Upper lobe of left lung (tissue), 6 donors: ENCODE results near the gene WDR47. TPM values are rescaled to one million over a fixed set of nuclear protein-coding genes. Genes with fewer than 3 reads are reported as not detected.

ENCODE experiments used
- ATAC-seq, 2 donors: fragments of 200-7000 bp; cut with Tn5 transposase; one replicate each; pipeline ENCODE4 v1.9.1; 2022; ENCODE audit warnings: mild to moderate bottlenecking in 2 of 2, moderate library complexity in 2 of 2; ENCODE audit not compliant: low FRiP score in 2 of 2
- DNase-seq, 2 donors: peaks; one replicate each; pipeline ENCODE4 v3.0.0-alpha.2; 2019 to 2020
- H3K27ac ChIP-seq, 4 donors: fragments of 200-600 bp; sonication (generic); one replicate each; pipeline ENCODE4 v1.5.1; 2016 to 2019
- H3K27me3 ChIP-seq, 4 donors: fragments of 200-600 bp; sonication (generic); one replicate each; pipeline ENCODE4 v1.5.1; 2017 to 2019
- H3K36me3 ChIP-seq, 4 donors: fragments of 200-600 bp; sonication (generic); one replicate each; pipeline ENCODE4 v1.5.1; 2016 to 2019
- H3K4me1 ChIP-seq, 4 donors: fragments of 200-600 bp; sonication (generic); one replicate each; pipeline ENCODE4 v1.5.1; 2018 to 2019
- H3K4me3 ChIP-seq, 4 donors: fragments of 200-600 bp; sonication (generic); one replicate each; pipeline ENCODE4 v1.5.1; 2017 to 2019; ENCODE audit warnings: mild to moderate bottlenecking in 2 of 4, moderate library complexity in 1 of 4
- H3K9me3 ChIP-seq, 4 donors: fragments of 200-600 bp; sonication (generic); one replicate each; pipeline ENCODE4 v1.5.1; 2018 to 2019
- CTCF ChIP-seq, 6 experiments: fragments of 450-650 bp in 4 of 6; fragments of 200-600 bp in 2 of 6; sonication (generic) in 2 of 6; IDR thresholded peaks; one replicate each; pipeline ENCODE4 v1.5.1; 2016 to 2019; ENCODE audit warnings: antibody characterized with exemption in 6 of 6
- EP300 ChIP-seq, 4 donors: sonication (generic); formaldehyde crosslinking; IDR thresholded peaks; one replicate each; pipeline ENCODE4 v1.5.1; 2017; ENCODE audit warnings: antibody characterized with exemption in 4 of 4, control low read depth in 2 of 4
- POLR2A ChIP-seq, 4 donors: fragments of 450-650 bp; IDR thresholded peaks; one replicate each; pipeline ENCODE4 v1.5.1; 2016 to 2017; ENCODE audit warnings: antibody characterized with exemption in 4 of 4, mild to moderate bottlenecking in 2 of 4
- POLR2AphosphoS5 ChIP-seq, 2 donors: sonication (generic); formaldehyde crosslinking; IDR thresholded peaks; one replicate each; pipeline ENCODE4 v1.5.1; 2017; ENCODE audit warnings: antibody characterized with exemption in 2 of 2
- WGBS, 2 donors: methylation state at CpG; one replicate each; pipeline ENCODE4 v1.1.5; 2017 to 2018; 5-methylcytosine and 5-hydroxymethylcytosine counted together
- total RNA-seq, 6 donors: library from RNA; depleted of rRNA in 4 of 6; stranded (reverse); fragments of >200 nt in 4 of 6; gene quantifications; one replicate each; pipeline versions ENCODE4 v1.1.0 to v1.2.1, GENCODE V29; 2016 to 2021
- donor health status: DM: no; HTN: no; CAD: no; lungs with moderate emphysema.
- donor health status: DM: no; HTN: yes; CAD: no; lungs with severe emphysema.

Gene WDR47
- total RNA-seq, 6 donors from 2014 or later = 5.2 to 21.0 (median 13.9) TPM

DNA sequence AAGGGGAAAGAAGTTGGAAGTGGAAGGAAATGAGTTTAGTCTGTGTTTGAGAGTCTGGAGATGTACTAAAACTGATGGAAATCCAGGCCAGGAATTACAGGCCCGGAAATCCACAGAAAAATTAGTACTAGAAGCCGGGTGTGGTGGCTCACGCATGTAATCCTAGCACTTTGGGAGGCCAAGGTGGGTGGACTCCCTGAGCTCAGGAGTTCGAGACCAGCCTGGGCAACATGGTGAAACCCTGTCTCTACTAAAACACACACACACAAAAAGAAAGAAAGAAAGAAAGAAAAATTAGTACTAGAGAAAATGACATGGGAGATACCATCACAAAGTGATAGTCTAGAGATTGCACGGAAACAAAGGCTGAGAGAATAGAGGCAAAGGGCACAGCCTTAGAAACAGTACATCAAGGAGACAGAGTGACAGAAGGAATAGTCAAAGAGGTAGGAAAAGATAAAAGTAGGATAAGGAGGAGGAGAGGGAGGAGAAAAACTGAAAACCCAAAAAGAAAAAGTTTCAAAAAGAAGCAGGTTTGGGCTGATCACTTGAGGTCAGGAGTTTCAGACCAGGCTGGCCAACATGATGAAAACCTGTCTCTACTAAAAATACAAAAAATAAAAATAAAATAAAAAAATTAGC is 38.7 kb upstream of the WDR47 start:
- Histone ChIP-seq H3K36me3 (no peaks in the 10 kb centered on the region), H3K4me3 (no peak overlapping the region), H3K9me3 (no peaks in the 10 kb centered on the region), H3K27ac (peak overlapping the region; percentile 45 to 80 (median 74)), H3K27me3 (no peaks in the 10 kb centered on the region), H3K4me1 (peaks cover 4 to 8% (median 6%) of the 10 kb centered on the region in 4 donors)
- WGBS, 2 donors = 71 to 76% methylated on average over 5 of the region's 5 CpGs
- ATAC-seq (no peak), DNase-seq (no peak)
- TF ChIP-seq CTCF (IDR thresholded peaks at IDR 0.05) (no peak), POLR2AphosphoS5 (IDR thresholded peaks at IDR 0.05) (no peak), EP300 (IDR thresholded peaks at IDR 0.05) (no peak), POLR2A (IDR thresholded peaks at IDR 0.05) (no peak)

DNA sequence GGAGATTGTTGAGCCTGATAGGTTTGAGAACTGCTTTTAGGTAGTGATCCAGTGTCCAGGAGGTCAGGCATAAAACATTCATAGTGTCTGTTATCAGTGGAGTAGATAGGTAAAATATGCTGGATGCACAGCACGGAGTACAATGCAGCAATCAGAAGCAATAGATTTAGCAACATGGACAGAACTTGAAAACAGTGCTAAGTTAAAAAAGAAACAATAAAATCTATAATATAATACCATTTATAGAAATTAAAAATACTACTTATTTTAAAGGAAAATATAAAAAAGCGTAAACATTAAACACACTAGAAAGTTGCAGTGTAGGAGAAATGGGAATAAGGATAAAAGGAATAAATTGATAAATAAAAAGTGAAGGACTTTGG is 37.3 kb upstream of the WDR47 start:
- H3K36me3 ChIP-seq = no peaks in the 10 kb centered on the region
- no peaks in the 10 kb centered on the region for H3K27me3 ChIP-seq
- ATAC-seq (no peak), DNase-seq (no peak)
- no peaks in the 10 kb centered on the region for H3K9me3 ChIP-seq
- H3K27ac ChIP-seq = peak overlapping the region in 2 of 4 donors; percentile 75 to 80
- WGBS, 2 donors = 97 to 98% methylated on average over 2 of the region's 2 CpGs
- no peak overlapping the region for H3K4me3 ChIP-seq
- peaks cover 11 to 20% (median 14%) of the 10 kb centered on the region in 4 donors for H3K4me1 ChIP-seq
- no peak for TF ChIP-seq POLR2AphosphoS5 (IDR thresholded peaks at IDR 0.05)
- TF ChIP-seq CTCF (IDR thresholded peaks at IDR 0.05) = no peak
- TF ChIP-seq POLR2A (IDR thresholded peaks at IDR 0.05) = no peak
- no peak for TF ChIP-seq EP300 (IDR thresholded peaks at IDR 0.05)

GRCh38 chr1:109078317-109078716 is 36.4 kb upstream of the WDR47 start:
- Histone ChIP-seq H3K36me3 (peaks cover 0 to 6% (median 5%) of the 10 kb centered on the region in 4 donors), H3K9me3 (no peaks in the 10 kb centered on the region), H3K4me1 (peaks cover 11 to 20% (median 14%) of the 10 kb centered on the region in 4 donors), H3K27me3 (no peaks in the 10 kb centered on the region), H3K4me3 (no peak overlapping the region), H3K27ac (no peak overlapping the region)
- no peak for DNase-seq
- WGBS, 2 donors = 75% methylated on average over 1 of the region's 1 CpG; no CpG with 5 or more reads in 1 of the 2 donors
- TF ChIP-seq POLR2AphosphoS5 (IDR thresholded peaks at IDR 0.05) (no peak), POLR2A (IDR thresholded peaks at IDR 0.05) (no peak), EP300 (IDR thresholded peaks at IDR 0.05) (no peak), CTCF (IDR thresholded peaks at IDR 0.05) (no peak)
- ATAC-seq = no peak

DNA sequence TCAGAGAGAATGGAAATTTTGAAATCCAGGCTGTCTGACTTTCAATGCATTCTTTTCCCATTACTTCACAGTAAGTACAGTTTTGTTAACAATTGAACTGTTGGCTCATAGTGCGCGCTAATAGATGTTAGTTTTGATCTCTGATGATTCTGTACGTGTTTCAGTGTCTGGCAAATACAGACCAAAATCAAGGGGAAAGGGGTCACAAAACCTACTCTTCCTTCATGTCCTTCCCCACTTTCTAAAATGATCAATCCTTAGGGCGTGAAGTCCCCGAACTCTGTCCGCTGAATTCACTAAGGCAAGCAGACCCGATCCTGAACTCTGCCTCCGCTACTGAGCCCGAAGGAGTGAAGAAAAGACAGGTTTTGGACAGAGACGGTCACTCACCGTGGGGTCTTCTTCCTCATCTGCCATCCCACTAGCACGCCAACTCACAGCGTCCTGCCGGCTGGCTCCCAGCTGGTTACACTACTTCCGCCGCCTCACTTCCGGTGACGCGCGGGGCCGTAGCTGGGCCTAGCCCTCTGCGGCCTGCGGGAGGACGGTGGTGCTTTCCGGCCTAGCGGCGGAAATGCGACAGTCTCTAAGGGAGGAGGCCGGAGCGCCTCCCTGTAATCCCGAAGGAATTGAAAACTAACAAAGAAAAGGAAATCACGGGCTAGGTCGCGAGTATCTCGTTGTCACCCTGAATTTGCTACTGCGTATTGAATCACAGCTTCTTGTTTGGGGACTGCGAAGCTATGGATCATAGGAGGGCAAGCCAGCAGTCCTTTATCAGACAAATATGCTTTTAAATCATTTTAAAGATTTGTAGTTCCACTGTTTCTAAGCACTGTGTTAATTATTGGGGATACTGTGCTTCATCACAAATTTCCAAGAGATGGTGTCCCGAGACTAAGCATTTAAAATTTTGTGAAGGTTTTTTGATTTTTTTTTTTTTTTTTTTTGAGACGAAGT is 33.9 kb upstream of the WDR47 start, which contains the start of gene TAF13:
Gene TAF13 (minus strand): TSS at position 473 of the 960 bp plus-strand sequence. CDS start 56 bp downstream, at position 417.
- Histone ChIP-seq H3K9me3 (no peaks in the 10 kb centered on the region), H3K27me3 (no peaks in the 10 kb centered on the region), H3K4me3 (peak within 1 kb of the TSS; percentile 63 to 67 (median 66)), H3K36me3 (peaks cover 0 to 15% (median 8%) of the 10 kb centered on the region in 4 donors), H3K27ac (peak within 1 kb of the TSS; percentile 89 to 98 (median 92)), H3K4me1 (peaks cover 11 to 20% (median 14%) of the 10 kb centered on the region in 4 donors)
- ATAC-seq = peak; percentile 99 to 100
- 5 to 7% methylated on average over 38 to 39 of the region's 39 CpGs for WGBS, 2 donors
- DNase-seq = peak; percentile 97
- TF ChIP-seq POLR2A (IDR thresholded peaks at IDR 0.05) (peak; percentile 49 to 95 (median 87)), EP300 (IDR thresholded peaks at IDR 0.05) (peak in 2 of 4 donors; percentile 38 to 89), POLR2AphosphoS5 (IDR thresholded peaks at IDR 0.05) (peak; percentile 99), CTCF (IDR thresholded peaks at IDR 0.05) (peak; percentile 23 to 81 (median 56))
